SJSA1 (cell line): ENCODE results near the gene GRAMD2B. TPM values are rescaled to one million over a fixed set of nuclear protein-coding genes. Genes with fewer than 3 reads are reported as not detected.
"Not testable (repeated sequence)": the region's sequence is repeated elsewhere in the genome, so short reads cannot be mapped to it uniquely, and the experiment has no call there.

Experiments used
- DNase-seq, 2 experiments: peaks; one replicate each; pipeline ENCODE4 v3.0.0-alpha.2; 2015 to 2020; ENCODE audit warnings: low spot score in 2 of 2, low read depth in 1 of 2
- H3K27ac ChIP-seq: fragments of 250-450 bp; sonication (Bioruptor Pico); 2 replicates; pipeline ENCODE4 v1.5.1; 2020; ENCODE audit warnings: mild to moderate bottlenecking, moderate library complexity
- H3K27me3 ChIP-seq: fragments of 250-450 bp; sonication (Bioruptor Pico); replicated peaks from 2 replicates; pipeline ENCODE4 v1.5.1; 2020; ENCODE audit warnings: mild to moderate bottlenecking, moderate library complexity
- H3K36me3 ChIP-seq: fragments of 250-450 bp; sonication (Bioruptor Pico); 2 replicates; pipeline ENCODE4 v1.5.1; 2020; ENCODE audit warnings: mild to moderate bottlenecking
- H3K4me1 ChIP-seq: fragments of 250-450 bp; sonication (Bioruptor Pico); replicated peaks from 2 replicates; pipeline ENCODE4 v1.6.1; 2021; ENCODE audit warnings: mild to moderate bottlenecking
- H3K4me3 ChIP-seq: fragments of 250-450 bp; sonication (Bioruptor Pico); 2 replicates; pipeline ENCODE4 v1.5.1; 2020; ENCODE audit warnings: mild to moderate bottlenecking
- H3K9me3 ChIP-seq: fragments of 250-450 bp; sonication (Bioruptor Pico); replicated peaks from 2 replicates; pipeline ENCODE4 v1.5.1; 2020; ENCODE audit warnings: mild to moderate bottlenecking
- total RNA-seq: library from RNA; depleted of rRNA; stranded (reverse); fragments of >200 nt; shearing (Covaris generic); gene quantifications from 2 replicates; pipeline ENCODE4 v1.2.3, GENCODE V29; 2014

GRAMD2B gene
- total RNA-seq, 1 experiment from 2014 or later, result 25.5 TPM

- Histone ChIP-seq H3K36me3 (peaks cover 47% of the 10 kb centered on the region), H3K4me3 (no peak overlapping the region), H3K9me3 (no peaks in the 10 kb centered on the region), H3K27me3 (no peaks in the 10 kb centered on the region), H3K4me1 (no peaks in the 10 kb centered on the region), H3K27ac (no peak overlapping the region)
- DNase-seq, result no peak
These were observed 39.2 kb downstream of the GRAMD2B start for GRCh38 chr5:126462239-126463014.

GRCh38 chr5:126464016-126464415 is 40.8 kb downstream of the GRAMD2B start:
- H3K36me3 ChIP-seq, result peaks cover 61% of the 10 kb centered on the region
- no peaks in the 10 kb centered on the region for H3K27me3 ChIP-seq
- no peak overlapping the region for H3K4me3 ChIP-seq
- no peaks in the 10 kb centered on the region for H3K9me3 ChIP-seq
- no peak overlapping the region for H3K27ac ChIP-seq
- H3K4me1 ChIP-seq, result no peaks in the 10 kb centered on the region
- DNase-seq, result no peak

- Histone ChIP-seq H3K27ac (no peak overlapping the region), H3K27me3 (no peaks in the 10 kb centered on the region), H3K4me3 (no peak overlapping the region), H3K36me3 (peaks cover 71% of the 10 kb centered on the region), H3K4me1 (no peaks in the 10 kb centered on the region), H3K9me3 (no peaks in the 10 kb centered on the region)
- DNase-seq, result no peak
These were observed 41.8 kb downstream of the GRAMD2B start for GRCh38 chr5:126464959-126465358.

GRCh38 chr5:126468091-126468490 is 44.9 kb downstream of the GRAMD2B start:
- Histone ChIP-seq H3K36me3 (peaks cover 86% of the 10 kb centered on the region), H3K4me1 (peaks cover 21% of the 10 kb centered on the region), H3K27me3 (no peaks in the 10 kb centered on the region), H3K9me3 (no peaks in the 10 kb centered on the region), H3K4me3 (no peak overlapping the region), H3K27ac (no peak overlapping the region)
- DNase-seq, result no peak

GRCh38 chr5:126469536-126470316 is 46.5 kb downstream of the GRAMD2B start:
- Histone ChIP-seq H3K4me3 (no peak overlapping the region), H3K27me3 (no peaks in the 10 kb centered on the region), H3K4me1 (peaks cover 21% of the 10 kb centered on the region), H3K9me3 (no peaks in the 10 kb centered on the region), H3K36me3 (peaks cover 92% of the 10 kb centered on the region), H3K27ac (no peak overlapping the region)
- DNase-seq, result no peak

GRCh38 chr5:126470529-126470928 is 47.3 kb downstream of the GRAMD2B start:
- Histone ChIP-seq H3K36me3 (peaks cover 92% of the 10 kb centered on the region), H3K4me1 (peaks cover 21% of the 10 kb centered on the region)
- not testable (repeated sequence) for H3K27ac ChIP-seq, H3K27me3 ChIP-seq, H3K9me3 ChIP-seq, H3K4me3 ChIP-seq, DNase-seq

- Histone ChIP-seq H3K4me1 (peaks cover 21% of the 10 kb centered on the region), H3K4me3 (no peak overlapping the region), H3K9me3 (no peaks in the 10 kb centered on the region), H3K27ac (peak overlapping the region; percentile 51; the same call in 1 of the 2 replicates), H3K27me3 (no peaks in the 10 kb centered on the region), H3K36me3 (peaks cover 91% of the 10 kb centered on the region)
- no peak for DNase-seq
These were observed 48.0 kb downstream of the GRAMD2B start for GRCh38 chr5:126471247-126471646.

GRCh38 chr5:126471875-126472537 is 48.8 kb downstream of the GRAMD2B start:
- peaks cover 87% of the 10 kb centered on the region for H3K36me3 ChIP-seq
- peak overlapping the region; percentile 51 for H3K27ac ChIP-seq
- no peaks in the 10 kb centered on the region for H3K9me3 ChIP-seq
- peak in 1 of 2 experiments; percentile 38 for DNase-seq
- H3K27me3 ChIP-seq, result no peaks in the 10 kb centered on the region
- H3K4me1 ChIP-seq, result peaks cover 21% of the 10 kb centered on the region
- H3K4me3 ChIP-seq, result no peak overlapping the region

GRCh38 chr5:126472538-126472889 is 49.3 kb downstream of the GRAMD2B start:
- Histone ChIP-seq H3K36me3 (peaks cover 89% of the 10 kb centered on the region), H3K4me1 (peaks cover 21% of the 10 kb centered on the region), H3K9me3 (no peaks in the 10 kb centered on the region), H3K27me3 (no peaks in the 10 kb centered on the region), H3K4me3 (no peak overlapping the region), H3K27ac (peak overlapping the region; percentile 51)
- no peak for DNase-seq

GRCh38 chr5:126477294-126478117 is 54.3 kb downstream of the GRAMD2B start:
- Histone ChIP-seq H3K27me3 (no peaks in the 10 kb centered on the region), H3K27ac (no peak overlapping the region), H3K9me3 (no peaks in the 10 kb centered on the region), H3K4me1 (peaks cover 2% of the 10 kb centered on the region), H3K4me3 (no peak overlapping the region), H3K36me3 (peaks cover 85% of the 10 kb centered on the region)
- DNase-seq, result no peak

GRCh38 chr5:126479810-126480209 is 56.6 kb downstream of the GRAMD2B start:
- Histone ChIP-seq H3K27ac (no peak overlapping the region), H3K36me3 (peaks cover 85% of the 10 kb centered on the region), H3K27me3 (no peaks in the 10 kb centered on the region), H3K9me3 (no peaks in the 10 kb centered on the region), H3K4me3 (no peak overlapping the region), H3K4me1 (no peaks in the 10 kb centered on the region)
- no peak for DNase-seq

- no peak for DNase-seq
- Histone ChIP-seq H3K4me1 (no peaks in the 10 kb centered on the region), H3K27ac (no peak overlapping the region), H3K9me3 (no peaks in the 10 kb centered on the region), H3K27me3 (no peaks in the 10 kb centered on the region), H3K4me3 (no peak overlapping the region), H3K36me3 (peaks cover 85% of the 10 kb centered on the region)
These were observed 57.6 kb downstream of the GRAMD2B start for GRCh38 chr5:126480824-126481223.

GRCh38 chr5:126481243-126481642 is 58.0 kb downstream of the GRAMD2B start:
- H3K9me3 ChIP-seq, result no peaks in the 10 kb centered on the region
- no peak overlapping the region for H3K4me3 ChIP-seq
- H3K27me3 ChIP-seq, result no peaks in the 10 kb centered on the region
- H3K36me3 ChIP-seq, result peaks cover 87% of the 10 kb centered on the region
- H3K4me1 ChIP-seq, result no peaks in the 10 kb centered on the region
- no peak overlapping the region for H3K27ac ChIP-seq
- no peak for DNase-seq
